ENCODE results near the gene LYSMD4. TPM values are rescaled to one million over a fixed set of nuclear protein-coding genes. Genes with fewer than 3 reads are reported as not detected.

Gene LYSMD4
- total and polyA plus RNA-seq, 10 of the 15 experiments (the other 5 are each of a cell fraction or from before 2014, with no cell fraction given): 1.8 to 5.8 (median 3.9) TPM

DNA sequence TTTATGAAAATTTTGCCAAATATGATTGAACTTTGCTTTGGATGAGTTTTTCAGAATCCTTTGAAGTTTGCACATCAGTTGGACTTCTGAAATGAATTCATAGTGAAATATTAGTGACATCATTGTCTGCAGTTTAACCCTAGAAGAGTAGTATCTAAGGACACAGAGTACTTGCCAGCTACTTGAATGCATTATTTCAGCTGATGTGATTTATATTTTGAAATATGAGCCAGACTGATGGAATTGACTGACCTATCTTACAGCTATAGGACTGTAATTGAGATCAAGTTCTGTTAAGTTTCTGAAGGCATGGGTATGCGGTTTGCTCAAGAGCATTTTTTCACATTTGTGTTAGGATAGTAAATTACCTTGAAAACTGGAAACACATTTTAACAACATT is 51.2 kb downstream of the LYSMD4 start:
- H3K4me1 ChIP-seq (ENCODE audit: control insufficient read depth, insufficient read depth, low read length): peaks cover 7% of the 10 kb centered on the region
- ChIA-PET CTCF (interaction anchor here (1.4 to 2.2 kb wide), 2 partner anchors 22 to 119 kb away, joined by 4 to 8 read pairs; no protein-coding TSS in a partner anchor), POLR2A (no interaction called here), RAD21 (ENCODE audit: unreplicated experiment) (interaction anchor here (1.0 to 1.7 kb wide), 4 partner anchors 14 to 170 kb away, joined by 3 to 5 read pairs (median 4); no protein-coding TSS in a partner anchor), SMC1A (ENCODE audit: uncharacterized antibody, unreplicated experiment) (interaction anchor here (1.2 to 2.0 kb wide), 6 partner anchors 8 to 74 kb away, joined by 3 to 9 read pairs (median 6); no protein-coding TSS in a partner anchor)
- no peak overlapping the region for H2AFZ ChIP-seq (ENCODE audit: control insufficient read depth, low read depth, low read length)
- WGBS (ENCODE audit: insufficient coverage, insufficient replicate concordance, low lambda C conversion rate, missing lambda C conversion rate): 100% methylated on average over 1 of the region's 1 CpG
- intact Hi-C loops (cut with micrococcal nuclease; ENCODE audit: unreplicated experiment): no loop called here
- no TSS peak for BruUV-seq (replicated peaks)
- no peak overlapping the region for H3K4me2 ChIP-seq (ENCODE audit: control insufficient read depth, insufficient read depth)
- ATAC-seq (peak; percentile 45), FAIRE-seq (no peak), DNase-seq (ENCODE audit: low read depth, low spot score) (no peak)
- TF ChIP-seq ZNF274 (IDR thresholded peaks at IDR 0.05; ENCODE audit: insufficient read depth, insufficient read length): no peak
- no peak for TF ChIP-seq SIN3A (IDR thresholded peaks at IDR 0.05; ENCODE audit: low read depth, low read length)
- 0 out of 2 replicates have a peak, but pooled peaks have one; percentile 20 for TF ChIP-seq TCF7 (IDR thresholded peaks at IDR 0.05; ENCODE audit: borderline replicate concordance)
- TF ChIP-seq, protein P1, sequence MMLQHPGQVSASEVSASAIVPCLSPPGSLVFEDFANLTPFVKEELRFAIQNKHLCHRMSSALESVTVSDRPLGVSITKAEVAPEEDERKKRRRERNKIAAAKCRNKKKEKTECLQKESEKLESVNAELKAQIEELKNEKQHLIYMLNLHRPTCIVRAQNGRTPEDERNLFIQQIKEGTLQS (IDR thresholded peaks at IDR 0.05; ENCODE audit: borderline replicate concordance, extremely low read depth, low read depth, low read length): no peak
- TF ChIP-seq, protein P2, sequence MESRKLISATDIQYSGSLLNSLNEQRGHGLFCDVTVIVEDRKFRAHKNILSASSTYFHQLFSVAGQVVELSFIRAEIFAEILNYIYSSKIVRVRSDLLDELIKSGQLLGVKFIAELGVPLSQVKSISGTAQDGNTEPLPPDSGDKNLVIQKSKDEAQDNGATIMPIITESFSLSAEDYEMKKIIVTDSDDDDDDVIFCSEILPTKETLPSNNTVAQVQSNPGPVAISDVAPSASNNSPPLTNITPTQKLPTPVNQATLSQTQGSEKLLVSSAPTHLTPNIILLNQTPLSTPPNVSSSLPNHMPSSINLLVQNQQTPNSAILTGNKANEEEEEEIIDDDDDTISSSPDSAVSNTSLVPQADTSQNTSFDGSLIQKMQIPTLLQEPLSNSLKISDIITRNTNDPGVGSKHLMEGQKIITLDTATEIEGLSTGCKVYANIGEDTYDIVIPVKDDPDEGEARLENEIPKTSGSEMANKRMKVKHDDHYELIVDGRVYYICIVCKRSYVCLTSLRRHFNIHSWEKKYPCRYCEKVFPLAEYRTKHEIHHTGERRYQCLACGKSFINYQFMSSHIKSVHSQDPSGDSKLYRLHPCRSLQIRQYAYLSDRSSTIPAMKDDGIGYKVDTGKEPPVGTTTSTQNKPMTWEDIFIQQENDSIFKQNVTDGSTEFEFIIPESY (IDR thresholded peaks at IDR 0.05): no peak
- no peak for TF ChIP-seq SMARCA5 (IDR thresholded peaks at IDR 0.05)
- TF ChIP-seq JUNB (IDR thresholded peaks at IDR 0.05): 0 out of 2 replicates have a peak, but pooled peaks have one; percentile 37
- TF ChIP-seq ATF7 (IDR thresholded peaks at IDR 0.05; ENCODE audit: low read depth): peak; percentile 34; the same call in 1 of the 2 replicates
- no peak overlapping the region for H3K4me3 ChIP-seq
- H3K36me3 ChIP-seq (ENCODE audit: control insufficient read depth in 2 of 2, insufficient read depth in 2 of 2, low read length in 1 of 2): peaks cover 0 to 17% of the 10 kb centered on the region in 2 experiments; a peak in 2 of 4 replicates
- in situ Hi-C loops (cut with MboI): no loop called here
- H3K79me2 ChIP-seq (ENCODE audit: control insufficient read depth, insufficient read depth, low read length): no peaks in the 10 kb centered on the region
- H3K27me3 ChIP-seq (replicated peaks in 1 of 2; ENCODE audit: control insufficient read depth in 2 of 2, insufficient read depth in 2 of 2, low read length in 1 of 2): no peaks in the 10 kb centered on the region
- no peaks in the 10 kb centered on the region for H4K20me1 ChIP-seq (ENCODE audit: control insufficient read depth, insufficient read depth)
- H3K9me3 ChIP-seq (replicated peaks; ENCODE audit: control insufficient read depth, insufficient read depth, low read length): peaks cover 11% of the 10 kb centered on the region
- no peak overlapping the region for H3K9ac ChIP-seq (ENCODE audit: control insufficient read depth, insufficient read depth, low read length)
- no peak overlapping the region for H3K27ac ChIP-seq (ENCODE audit: control insufficient read depth, insufficient read depth)
